ENCODE data around the gene MRGPRG.

DNA sequence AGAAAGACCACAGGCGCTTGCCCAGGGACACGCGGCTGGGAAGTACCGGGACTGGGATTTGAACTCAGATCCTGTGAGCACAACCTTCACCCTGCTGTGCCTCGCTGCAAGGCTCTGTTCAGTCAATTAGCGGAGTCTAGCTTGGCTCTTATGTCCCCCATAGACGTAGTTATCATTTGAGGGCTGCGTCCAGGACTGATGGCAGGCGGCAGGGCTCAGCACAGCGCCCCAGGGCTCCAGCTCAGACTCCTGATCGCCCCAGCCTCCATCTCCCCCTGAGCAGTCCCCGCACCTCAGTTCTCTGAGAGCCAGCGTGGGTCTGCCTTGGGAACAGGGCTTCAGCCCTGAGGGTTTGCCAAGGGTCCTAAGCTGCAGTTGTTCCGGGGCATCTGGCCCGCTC is 19.8 kb downstream of the MRGPRG start:
- TF ChIP-seq, protein P1, sequence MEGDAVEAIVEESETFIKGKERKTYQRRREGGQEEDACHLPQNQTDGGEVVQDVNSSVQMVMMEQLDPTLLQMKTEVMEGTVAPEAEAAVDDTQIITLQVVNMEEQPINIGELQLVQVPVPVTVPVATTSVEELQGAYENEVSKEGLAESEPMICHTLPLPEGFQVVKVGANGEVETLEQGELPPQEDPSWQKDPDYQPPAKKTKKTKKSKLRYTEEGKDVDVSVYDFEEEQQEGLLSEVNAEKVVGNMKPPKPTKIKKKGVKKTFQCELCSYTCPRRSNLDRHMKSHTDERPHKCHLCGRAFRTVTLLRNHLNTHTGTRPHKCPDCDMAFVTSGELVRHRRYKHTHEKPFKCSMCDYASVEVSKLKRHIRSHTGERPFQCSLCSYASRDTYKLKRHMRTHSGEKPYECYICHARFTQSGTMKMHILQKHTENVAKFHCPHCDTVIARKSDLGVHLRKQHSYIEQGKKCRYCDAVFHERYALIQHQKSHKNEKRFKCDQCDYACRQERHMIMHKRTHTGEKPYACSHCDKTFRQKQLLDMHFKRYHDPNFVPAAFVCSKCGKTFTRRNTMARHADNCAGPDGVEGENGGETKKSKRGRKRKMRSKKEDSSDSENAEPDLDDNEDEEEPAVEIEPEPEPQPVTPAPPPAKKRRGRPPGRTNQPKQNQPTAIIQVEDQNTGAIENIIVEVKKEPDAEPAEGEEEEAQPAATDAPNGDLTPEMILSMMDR (conservative IDR thresholded peaks at IDR 0.05; ENCODE audit: low read depth, low read length), result no peak
- no peak for TF ChIP-seq EZH2 (IDR thresholded peaks at IDR 0.05; ENCODE audit: low read length, unreplicated experiment)

Measured in PC-3 (cell line).